Ectodermal cell (in vitro differentiated cells): ENCODE measurements around the gene ZBTB44.
A peak's percentile ranks its signal among the peaks of the same experiment; 100 is the strongest.

ENCODE experiments used
- H3K27ac ChIP-seq: 2 replicates; pipeline ENCODE4 v1.7.0; 2013; ENCODE audit warnings: mild to moderate bottlenecking, low read depth, low read length; ENCODE audit not compliant: insufficient read depth, poor library complexity, severe bottlenecking
- H3K27me3 ChIP-seq: 2 replicates; pipeline ENCODE4 v1.7.0; 2013; ENCODE audit warnings: mild to moderate bottlenecking, low read length; ENCODE audit not compliant: insufficient read depth, control insufficient read depth, poor library complexity, severe bottlenecking
- H3K36me3 ChIP-seq: one replicate; pipeline ENCODE4 v1.7.0; 2013; ENCODE audit warnings: low read length; ENCODE audit not compliant: control insufficient read depth, insufficient read depth
- H3K4me1 ChIP-seq: one replicate; pipeline ENCODE4 v1.7.0; 2013; ENCODE audit warnings: low read length; ENCODE audit not compliant: control insufficient read depth, insufficient read depth
- H3K4me3 ChIP-seq: 2 replicates; pipeline ENCODE4 v1.7.0; 2013; ENCODE audit warnings: low read depth, low read length, control low read depth; ENCODE audit not compliant: insufficient read depth
- H3K9me3 ChIP-seq: 2 replicates; pipeline ENCODE4 v1.7.0; 2013; ENCODE audit warnings: mild to moderate bottlenecking, low read length, moderate library complexity; ENCODE audit not compliant: control insufficient read depth
- WGBS, 2 experiments: methylation state at CpG; one replicate each; pipeline ENCODE4 v1.1.7; 2013; ENCODE audit warnings: missing lambda C conversion rate in 2 of 2; 5-methylcytosine and 5-hydroxymethylcytosine counted together

The ZBTB44 gene

DNA sequence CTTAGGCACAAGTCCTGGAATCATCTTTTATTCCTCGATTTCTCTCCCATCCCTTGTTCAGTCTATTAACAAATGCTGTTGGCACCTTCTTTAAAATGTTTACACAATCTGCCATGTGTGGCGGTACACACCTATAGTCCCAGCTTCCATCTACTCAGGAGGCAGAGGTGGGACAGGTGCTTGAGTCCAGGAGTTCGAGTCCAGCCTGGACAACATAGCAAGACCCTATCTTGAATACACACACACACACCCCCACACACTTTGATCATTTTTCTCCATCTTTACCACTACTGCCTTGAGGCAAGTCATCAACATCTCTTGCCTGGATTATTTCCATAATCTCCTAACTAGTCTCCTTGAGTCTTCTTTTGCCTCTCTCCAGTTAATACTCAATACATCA lies 13.7 kb upstream of the ZBTB44 start:
- Histone ChIP-seq H3K4me1 (no peaks in the 10 kb centered on the region), H3K36me3 (no peaks in the 10 kb centered on the region), H3K9me3 (no peaks in the 10 kb centered on the region), H3K27me3 (no peaks in the 10 kb centered on the region), H3K4me3 (no peak overlapping the region), H3K27ac (no peak overlapping the region)
- 91 to 94% methylated on average over 3 of the region's 3 CpGs for WGBS, 2 experiments

DNA sequence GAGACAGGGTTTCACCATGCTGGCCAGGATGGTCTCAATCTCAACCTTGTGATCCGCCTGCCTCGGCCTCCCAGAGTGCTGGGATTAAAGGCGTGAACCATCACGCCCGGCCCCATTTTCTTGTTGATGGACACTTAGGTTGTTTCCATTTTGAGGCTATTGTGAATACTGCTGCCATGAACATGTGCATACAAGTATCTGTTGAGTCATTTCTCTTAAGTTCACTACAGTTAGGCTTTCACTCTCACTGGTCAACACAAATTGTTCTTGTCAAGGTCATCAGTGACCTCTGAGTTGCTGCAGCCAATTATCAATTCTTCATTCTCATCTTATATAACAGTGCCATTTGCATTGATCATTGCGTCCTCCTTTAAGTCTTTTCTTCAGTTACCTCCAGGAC lies 13.0 kb upstream of the ZBTB44 start:
- H3K9me3 ChIP-seq: no peaks in the 10 kb centered on the region
- H3K27ac ChIP-seq: no peak overlapping the region
- H3K4me1 ChIP-seq: no peaks in the 10 kb centered on the region
- 94 to 95% methylated on average over 6 of the region's 6 CpGs for WGBS, 2 experiments
- no peaks in the 10 kb centered on the region for H3K27me3 ChIP-seq
- H3K4me3 ChIP-seq: no peak overlapping the region
- H3K36me3 ChIP-seq: no peaks in the 10 kb centered on the region

DNA sequence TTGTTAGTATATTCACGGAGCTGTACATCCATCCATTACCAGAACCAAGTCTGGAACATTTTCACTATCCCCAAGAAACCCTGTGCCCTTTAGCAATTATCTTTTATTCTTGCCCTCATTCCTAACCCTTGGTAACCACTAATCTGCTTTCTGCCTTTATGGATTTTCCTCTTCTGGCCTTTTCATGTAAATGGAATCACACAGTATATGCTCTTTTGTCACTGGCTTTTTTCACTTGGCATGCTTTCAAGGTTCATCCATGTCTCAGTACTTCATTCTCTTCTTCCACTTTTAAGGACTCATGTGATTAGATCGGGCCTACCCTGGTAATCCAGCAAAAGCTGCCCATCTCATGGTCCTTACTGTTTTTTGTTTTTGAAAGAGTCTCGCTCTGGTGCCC lies 11.0 kb upstream of the ZBTB44 start:
- no peaks in the 10 kb centered on the region for H3K27me3 ChIP-seq
- H3K4me3 ChIP-seq: no peak overlapping the region
- WGBS, 2 experiments: 89 to 91% methylated on average over 3 of the region's 3 CpGs
- no peak overlapping the region for H3K27ac ChIP-seq
- no peaks in the 10 kb centered on the region for H3K36me3 ChIP-seq
- no peaks in the 10 kb centered on the region for H3K4me1 ChIP-seq
- no peaks in the 10 kb centered on the region for H3K9me3 ChIP-seq

DNA sequence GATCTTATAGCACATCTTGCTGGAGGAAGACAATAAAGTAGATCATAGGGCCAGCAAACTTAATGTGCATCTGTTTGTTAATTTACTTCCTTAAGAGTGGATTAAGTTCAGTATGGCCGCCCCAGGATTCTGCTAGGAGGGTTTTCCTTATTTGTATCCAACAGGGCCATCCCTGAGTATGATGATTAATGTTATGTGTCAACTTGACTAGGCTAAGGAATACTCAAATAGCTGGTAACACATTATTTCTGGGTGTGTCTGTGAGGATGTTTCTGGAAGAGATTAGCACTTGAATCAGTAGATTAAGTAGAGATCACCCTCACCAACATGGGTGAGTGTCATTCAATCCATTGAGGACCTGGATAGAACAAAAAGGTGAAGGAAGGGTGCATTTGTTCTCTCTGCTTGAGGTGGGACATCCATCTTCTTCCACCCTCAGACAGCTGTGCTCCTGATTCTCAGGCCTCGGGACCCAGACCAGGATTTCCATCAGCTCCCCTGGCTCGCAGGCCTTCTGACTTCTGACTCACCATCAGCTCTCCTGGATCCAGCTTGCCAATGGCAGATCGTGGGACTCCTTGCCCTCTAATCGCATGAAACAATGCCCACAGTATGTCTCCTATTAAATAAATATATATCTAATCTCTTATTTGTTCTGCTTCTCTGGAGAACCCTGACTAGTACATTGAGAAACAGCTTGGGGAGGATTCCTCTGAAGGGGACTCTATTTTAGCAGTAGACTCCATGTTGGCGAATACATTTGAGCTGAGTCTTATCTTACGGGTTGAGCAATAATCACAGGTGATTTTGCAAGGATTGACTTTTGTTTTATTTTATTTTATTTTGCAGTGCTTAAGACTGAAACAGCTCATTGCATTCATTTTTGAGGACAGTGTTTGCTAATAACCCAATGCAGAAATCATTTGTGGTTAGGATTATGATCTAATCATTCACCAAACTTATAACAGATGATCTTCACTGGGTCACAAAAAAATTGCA lies 9.0 kb upstream of the ZBTB44 start:
- H3K27me3 ChIP-seq: no peaks in the 10 kb centered on the region
- H3K4me3 ChIP-seq: no peak overlapping the region
- WGBS, 2 experiments: 89 to 91% methylated on average over 6 to 7 of the region's 7 CpGs
- no peaks in the 10 kb centered on the region for H3K36me3 ChIP-seq
- no peaks in the 10 kb centered on the region for H3K9me3 ChIP-seq
- no peak overlapping the region for H3K27ac ChIP-seq
- H3K4me1 ChIP-seq: no peaks in the 10 kb centered on the region

DNA sequence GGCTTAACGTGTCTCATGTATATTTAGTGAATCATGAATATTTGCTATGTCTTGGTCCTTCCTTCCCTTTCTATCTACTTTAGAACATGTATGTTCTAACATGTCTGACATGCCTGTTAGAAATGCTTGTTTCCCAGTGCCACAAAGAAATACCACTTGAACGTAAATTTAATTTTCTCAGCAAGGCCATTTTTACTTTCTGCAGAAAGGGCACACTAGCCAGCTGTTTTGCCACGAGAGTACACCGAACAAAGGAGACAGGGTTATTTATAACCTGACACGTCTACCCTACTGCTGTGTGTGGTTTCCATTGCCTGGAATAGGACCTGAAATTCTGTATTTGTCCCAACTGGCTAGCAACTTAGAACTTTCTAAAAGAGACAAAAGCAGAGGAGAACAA lies 7.4 kb upstream of the ZBTB44 start:
- H3K27me3 ChIP-seq: no peaks in the 10 kb centered on the region
- no peak overlapping the region for H3K4me3 ChIP-seq
- WGBS, 2 experiments: 91 to 94% methylated on average over 4 to 5 of the region's 5 CpGs
- no peaks in the 10 kb centered on the region for H3K4me1 ChIP-seq
- H3K36me3 ChIP-seq: no peaks in the 10 kb centered on the region
- no peaks in the 10 kb centered on the region for H3K9me3 ChIP-seq
- no peak overlapping the region for H3K27ac ChIP-seq

DNA sequence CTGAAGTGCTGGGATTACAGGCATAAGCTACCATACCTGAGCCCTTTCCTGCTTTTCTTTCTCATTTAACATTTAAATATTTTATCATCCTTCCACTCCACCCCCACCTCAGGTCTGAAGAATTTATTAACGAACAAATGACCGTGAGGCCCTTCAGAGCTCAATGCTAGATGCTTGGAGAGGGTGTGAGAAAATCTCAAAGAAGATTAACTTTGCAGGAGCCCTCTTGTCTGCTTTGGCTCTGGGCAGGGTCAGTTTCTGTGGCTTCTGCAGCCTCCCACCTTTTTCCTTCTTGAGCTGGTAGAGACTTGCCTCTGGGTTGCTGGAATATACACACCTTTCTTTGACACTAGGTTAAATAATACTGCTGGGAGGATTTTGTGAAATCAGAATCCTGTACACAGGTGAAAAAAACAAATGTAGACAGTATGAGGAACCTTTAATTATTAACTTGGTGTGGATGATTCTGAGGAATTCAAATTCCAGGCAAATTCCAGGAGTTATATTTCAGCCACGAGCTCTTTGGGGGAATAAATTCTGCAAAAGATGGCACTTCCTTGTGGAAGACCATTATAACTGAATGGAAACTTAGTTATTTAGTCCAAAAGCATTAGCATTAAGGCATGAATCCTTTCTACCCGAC lies 3.4 kb upstream of the ZBTB44 start:
- no peak overlapping the region for H3K4me3 ChIP-seq
- no peaks in the 10 kb centered on the region for H3K27me3 ChIP-seq
- 79 to 81% methylated on average over 4 of the region's 4 CpGs for WGBS, 2 experiments
- no peaks in the 10 kb centered on the region for H3K9me3 ChIP-seq
- no peak overlapping the region for H3K27ac ChIP-seq
- no peaks in the 10 kb centered on the region for H3K4me1 ChIP-seq
- H3K36me3 ChIP-seq: no peaks in the 10 kb centered on the region

DNA sequence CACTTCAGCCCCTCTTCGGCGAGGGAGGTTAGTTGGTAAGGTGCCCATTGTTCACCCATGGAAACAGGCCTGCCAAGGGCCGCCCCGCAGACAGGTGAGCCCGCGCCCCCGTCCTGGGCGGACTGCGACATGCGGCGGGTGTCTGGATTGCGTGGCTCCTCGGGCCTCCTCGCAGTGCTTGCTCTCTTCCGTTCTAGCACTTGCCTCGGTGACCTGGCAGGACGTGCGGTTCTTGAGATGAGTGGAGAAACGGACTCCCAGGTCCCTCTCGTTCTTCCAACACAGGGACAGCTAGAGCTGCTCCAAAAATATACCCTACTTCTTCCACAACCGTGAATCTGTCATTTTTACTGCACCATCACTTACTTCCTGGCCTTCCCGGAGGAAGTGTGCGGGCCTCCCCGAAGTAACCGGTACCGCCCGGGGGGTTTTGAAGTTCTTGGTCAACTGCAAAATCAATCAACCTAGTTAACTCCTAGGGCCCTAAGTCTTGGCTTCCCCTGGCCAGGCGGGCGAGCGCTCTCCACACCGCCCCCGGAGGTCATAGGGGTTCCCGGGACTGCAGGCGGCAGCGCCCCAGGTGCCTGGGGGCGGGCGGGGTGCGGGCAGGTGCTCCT lies 745 bp upstream of the ZBTB44 start:
- no peaks in the 10 kb centered on the region for H3K36me3 ChIP-seq
- 82 to 89% methylated on average over 38 of the region's 38 CpGs for WGBS, 2 experiments
- no peaks in the 10 kb centered on the region for H3K9me3 ChIP-seq
- peak overlapping the region; percentile 72 for H3K4me3 ChIP-seq
- H3K4me1 ChIP-seq: peaks cover 9% of the 10 kb centered on the region
- H3K27ac ChIP-seq: no peak overlapping the region
- no peaks in the 10 kb centered on the region for H3K27me3 ChIP-seq

DNA sequence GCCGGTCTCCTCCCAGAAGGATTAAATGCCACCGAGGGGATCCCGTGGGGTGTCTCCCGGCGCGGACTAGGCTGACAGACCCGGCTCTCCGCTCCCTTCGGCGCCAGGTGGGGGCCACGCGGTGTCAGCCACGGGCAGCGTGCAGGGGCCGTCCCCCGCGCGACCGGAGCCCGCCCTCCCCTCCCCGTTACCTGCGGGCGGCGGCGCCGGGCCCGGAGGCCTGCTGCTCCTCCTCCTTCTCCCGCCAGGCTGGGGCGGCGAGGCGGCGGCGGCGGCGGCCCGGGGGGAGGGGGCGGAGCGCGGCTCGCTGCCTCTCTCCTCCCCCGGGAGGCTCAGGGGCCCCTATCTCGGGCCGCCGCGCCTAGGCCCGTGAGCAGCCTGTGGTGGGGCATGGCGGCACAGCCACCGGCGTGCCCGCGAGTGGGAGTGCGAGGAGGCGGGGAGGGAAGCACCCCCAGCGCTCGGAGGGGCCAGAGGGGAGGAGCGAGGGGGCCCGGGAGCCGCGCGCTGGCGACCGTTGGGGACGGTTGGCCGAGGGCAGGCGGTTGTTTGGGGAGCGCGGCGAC lies 450 bp downstream of the ZBTB44 start:
- WGBS, 2 experiments: 0 to 1% methylated on average over 68 of the region's 68 CpGs

DNA sequence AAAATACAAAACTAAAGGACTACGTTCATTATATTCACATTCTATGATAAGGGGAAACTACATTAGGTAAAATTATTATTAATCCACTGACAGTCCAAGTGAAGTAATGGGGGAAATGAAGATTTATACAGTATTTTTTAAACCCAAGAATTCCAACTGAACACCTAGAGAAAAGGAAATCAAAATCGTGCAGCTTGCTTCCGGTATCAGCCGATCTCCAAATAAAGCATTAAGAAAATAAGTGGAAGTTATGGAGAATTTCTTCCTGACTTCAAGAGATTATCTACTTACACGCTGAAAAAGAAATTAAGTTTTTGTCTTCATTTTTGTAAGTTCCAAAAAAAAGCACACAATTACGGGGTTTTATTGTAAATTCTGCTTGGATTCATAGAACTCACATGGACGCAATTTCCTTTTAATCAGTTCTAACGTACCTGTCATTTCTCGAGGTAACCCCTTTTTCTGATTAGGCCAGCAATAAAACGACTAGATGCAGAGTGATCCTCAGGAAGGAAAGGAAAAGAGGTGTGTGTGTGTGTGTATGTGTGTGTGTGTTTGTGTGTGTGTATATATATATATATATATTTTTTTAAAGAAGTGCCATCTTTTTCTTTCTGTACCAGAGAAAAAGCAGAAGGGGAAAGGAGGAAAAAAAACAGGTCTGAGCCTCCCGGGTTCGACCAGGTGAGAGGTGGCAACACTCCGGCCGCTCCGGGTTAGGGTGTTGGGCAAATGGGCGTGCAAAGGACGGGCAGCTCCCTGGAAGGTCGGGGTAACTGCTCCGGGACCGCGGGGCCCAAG lies 1.1 kb downstream of the ZBTB44 start:
- Histone ChIP-seq H3K9me3 (no peaks in the 10 kb centered on the region), H3K36me3 (peaks cover 3% of the 10 kb centered on the region), H3K4me3 (peak overlapping the region; percentile 72), H3K27me3 (no peaks in the 10 kb centered on the region), H3K4me1 (peaks cover 9% of the 10 kb centered on the region), H3K27ac (no peak overlapping the region)
- 5% methylated on average over 18 to 20 of the region's 21 CpGs for WGBS, 2 experiments

More for the DNA sequence above, 450 bp downstream of the ZBTB44 start:
- peak overlapping the region; percentile 72 for H3K4me3 ChIP-seq
- H3K27ac ChIP-seq: peak overlapping the region; percentile 83
- no peaks in the 10 kb centered on the region for H3K27me3 ChIP-seq
- no peaks in the 10 kb centered on the region for H3K9me3 ChIP-seq
- H3K4me1 ChIP-seq: peaks cover 9% of the 10 kb centered on the region
- H3K36me3 ChIP-seq: no peaks in the 10 kb centered on the region
